ENCODE measurements around the gene IL34. TPM values are rescaled to one million over a fixed set of nuclear protein-coding genes. Genes with fewer than 3 reads are reported as not detected.

IL34 gene
- total and polyA plus RNA-seq, 2 experiments from 2014 or later = 4.3 to 6.6 TPM

DNA sequence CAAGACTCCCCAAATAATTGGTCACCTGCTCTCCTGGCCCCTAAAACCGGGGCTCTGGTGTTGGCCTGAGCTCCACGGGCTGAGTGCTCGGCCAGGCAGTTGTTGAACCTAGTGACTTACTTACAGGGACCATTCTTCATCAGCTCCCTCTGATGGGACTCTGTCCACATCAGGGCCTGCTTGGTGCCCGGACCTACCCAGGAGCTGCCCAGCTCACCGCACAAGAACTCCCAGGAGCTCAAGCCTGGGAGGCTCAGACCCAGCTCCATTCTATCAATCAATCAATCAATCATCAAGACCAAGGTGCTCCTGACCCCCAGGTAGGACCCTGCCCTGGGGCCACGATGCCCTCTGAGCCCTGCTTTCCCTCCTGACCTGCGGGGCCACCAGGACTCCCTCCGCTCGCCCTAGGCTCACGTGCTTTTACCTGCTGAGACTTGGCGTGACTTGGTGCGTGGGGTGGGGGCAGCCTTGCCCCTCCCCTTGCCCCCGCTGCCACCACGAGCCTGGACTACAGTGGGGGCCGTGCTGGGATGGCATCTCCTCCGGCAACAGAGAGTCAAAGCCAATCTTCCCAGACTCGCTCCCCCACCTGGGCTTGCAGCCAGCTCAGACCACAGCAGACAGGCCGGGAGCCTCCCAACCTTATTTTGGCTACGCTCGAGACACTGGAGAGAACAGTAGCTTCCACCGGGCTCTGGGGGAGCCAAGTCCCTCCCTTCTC lies 15.7 kb downstream of the IL34 start:
- Histone ChIP-seq H2AFZ (no peak overlapping the region), H3K9me2 (ENCODE audit: insufficient read depth) (no peaks in the 10 kb centered on the region), H3K36me3 (ENCODE audit: insufficient read depth) (no peaks in the 10 kb centered on the region; the same call in 1 of the 2 replicates), H3F3A (replicated peaks; ENCODE audit: low read depth) (0 out of 2 replicates have a peak, but pooled peaks cover 5% of the 10 kb centered on the region), H4K20me1 (replicated peaks; ENCODE audit: insufficient read depth) (no peaks in the 10 kb centered on the region; the same call in 1 of the 2 replicates), H3K4me1 (ENCODE audit: insufficient read depth) (peaks cover 10% of the 10 kb centered on the region), H3K79me2 (replicated peaks; ENCODE audit: insufficient read depth) (no peaks in the 10 kb centered on the region), H3K27ac (ENCODE audit: low read depth) (0 out of 2 replicates have a peak overlapping the region, but pooled peaks have one; percentile 14), H3K27me3 (ENCODE audit: insufficient read depth) (no peaks in the 10 kb centered on the region), H3K4me2 (no peak overlapping the region), H3K4me3 (no peak overlapping the region)
- Mint-ChIP-seq H3K4me3 (no peak overlapping the region), H3K27me3 (ENCODE audit: insufficient read depth, low read depth, poor library complexity) (peaks cover 9% of the 10 kb centered on the region), H3K9me3 (no peaks in the 10 kb centered on the region; the same call in 2 of the 3 replicates), H3K27ac (no peak overlapping the region), H3K36me3 (ENCODE audit: low read depth) (peaks cover 14% of the 10 kb centered on the region), H3K4me1 (peaks cover 20% of the 10 kb centered on the region)
- DNase-seq (ENCODE audit: low spot score) (no peak), ATAC-seq (no peak)
- no peak for TF ChIP-seq EZH2phosphoT487 (IDR thresholded peaks at IDR 0.05; ENCODE audit: unreplicated experiment)
- TF ChIP-seq EZH2 (IDR thresholded peaks at IDR 0.05; ENCODE audit: low read depth, unreplicated experiment) = no peak
- TF ChIP-seq POLR2AphosphoS5 (IDR thresholded peaks at IDR 0.05; ENCODE audit: low read depth) = no peak
- no peak for TF ChIP-seq ZNF114 (CRISPR knock-in tag; IDR thresholded peaks at IDR 0.05)
- TF ChIP-seq, protein P1, sequence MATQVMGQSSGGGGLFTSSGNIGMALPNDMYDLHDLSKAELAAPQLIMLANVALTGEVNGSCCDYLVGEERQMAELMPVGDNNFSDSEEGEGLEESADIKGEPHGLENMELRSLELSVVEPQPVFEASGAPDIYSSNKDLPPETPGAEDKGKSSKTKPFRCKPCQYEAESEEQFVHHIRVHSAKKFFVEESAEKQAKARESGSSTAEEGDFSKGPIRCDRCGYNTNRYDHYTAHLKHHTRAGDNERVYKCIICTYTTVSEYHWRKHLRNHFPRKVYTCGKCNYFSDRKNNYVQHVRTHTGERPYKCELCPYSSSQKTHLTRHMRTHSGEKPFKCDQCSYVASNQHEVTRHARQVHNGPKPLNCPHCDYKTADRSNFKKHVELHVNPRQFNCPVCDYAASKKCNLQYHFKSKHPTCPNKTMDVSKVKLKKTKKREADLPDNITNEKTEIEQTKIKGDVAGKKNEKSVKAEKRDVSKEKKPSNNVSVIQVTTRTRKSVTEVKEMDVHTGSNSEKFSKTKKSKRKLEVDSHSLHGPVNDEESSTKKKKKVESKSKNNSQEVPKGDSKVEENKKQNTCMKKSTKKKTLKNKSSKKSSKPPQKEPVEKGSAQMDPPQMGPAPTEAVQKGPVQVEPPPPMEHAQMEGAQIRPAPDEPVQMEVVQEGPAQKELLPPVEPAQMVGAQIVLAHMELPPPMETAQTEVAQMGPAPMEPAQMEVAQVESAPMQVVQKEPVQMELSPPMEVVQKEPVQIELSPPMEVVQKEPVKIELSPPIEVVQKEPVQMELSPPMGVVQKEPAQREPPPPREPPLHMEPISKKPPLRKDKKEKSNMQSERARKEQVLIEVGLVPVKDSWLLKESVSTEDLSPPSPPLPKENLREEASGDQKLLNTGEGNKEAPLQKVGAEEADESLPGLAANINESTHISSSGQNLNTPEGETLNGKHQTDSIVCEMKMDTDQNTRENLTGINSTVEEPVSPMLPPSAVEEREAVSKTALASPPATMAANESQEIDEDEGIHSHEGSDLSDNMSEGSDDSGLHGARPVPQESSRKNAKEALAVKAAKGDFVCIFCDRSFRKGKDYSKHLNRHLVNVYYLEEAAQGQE (IDR thresholded peaks at IDR 0.05; ENCODE audit: unreplicated experiment) = no peak
- TF ChIP-seq, protein P2, sequence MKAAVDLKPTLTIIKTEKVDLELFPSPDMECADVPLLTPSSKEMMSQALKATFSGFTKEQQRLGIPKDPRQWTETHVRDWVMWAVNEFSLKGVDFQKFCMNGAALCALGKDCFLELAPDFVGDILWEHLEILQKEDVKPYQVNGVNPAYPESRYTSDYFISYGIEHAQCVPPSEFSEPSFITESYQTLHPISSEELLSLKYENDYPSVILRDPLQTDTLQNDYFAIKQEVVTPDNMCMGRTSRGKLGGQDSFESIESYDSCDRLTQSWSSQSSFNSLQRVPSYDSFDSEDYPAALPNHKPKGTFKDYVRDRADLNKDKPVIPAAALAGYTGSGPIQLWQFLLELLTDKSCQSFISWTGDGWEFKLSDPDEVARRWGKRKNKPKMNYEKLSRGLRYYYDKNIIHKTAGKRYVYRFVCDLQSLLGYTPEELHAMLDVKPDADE (IDR thresholded peaks at IDR 0.05) = no peak
- no peak for TF ChIP-seq CREB1 (CRISPR knock-in tag; IDR thresholded peaks at IDR 0.05; ENCODE audit: low read depth)
- TF ChIP-seq ZNF462 (CRISPR knock-in tag; IDR thresholded peaks at IDR 0.05) = no peak
- no peak for TF ChIP-seq NANOG (IDR thresholded peaks at IDR 0.05; ENCODE audit: borderline replicate concordance)
- no peak for TF ChIP-seq ZNF331 (CRISPR knock-in tag; IDR thresholded peaks at IDR 0.05; ENCODE audit: low read depth)
- no peak for TF ChIP-seq CTCF (conservative IDR thresholded peaks at IDR 0.05; ENCODE audit: low read depth in 2 of 2)
- no peak for TF ChIP-seq STAT1 (IDR thresholded peaks at IDR 0.05; ENCODE audit: unreplicated experiment)
- no peak for TF ChIP-seq JUNB (IDR thresholded peaks at IDR 0.05; ENCODE audit: unreplicated experiment)

All from GM23338 (cell line).